GM18858 (cell line): ENCODE results near the gene TUBB2B.
A peak's percentile ranks its signal among the peaks of the same experiment; 100 is the strongest.
"Not testable (repeated sequence)": the region's sequence is repeated elsewhere in the genome, so short reads cannot be mapped to it uniquely, and the experiment has no call there.

Experiments used
- ATAC-seq: cut with Tn5 transposase; IDR thresholded peaks from one replicate; pipeline ENCODE4 v1.9.1; 2021; ENCODE audit not compliant: unreplicated experiment

TUBB2B gene

GRCh38 chr6:3258720-3259490 lies 31.5 kb upstream of the TUBB2B start, which contains the start of gene PSMG4:
PSMG4 (plus strand) TSS chr6:3258947; CDS start chr6:3259023, 76 bp downstream.
- ATAC-seq: peak; percentile 56

GRCh38 chr6:3258201-3258600 lies 30.7 kb upstream of the TUBB2B start:
- ATAC-seq: no peak

- ATAC-seq: no peak
Observed at GRCh38 chr6:3253597-3253961, 26.1 kb upstream of the TUBB2B start.

- no peak for ATAC-seq
Observed at GRCh38 chr6:3252861-3253596, 25.6 kb upstream of the TUBB2B start.

- no peak for ATAC-seq
Observed at GRCh38 chr6:3252369-3252768, 24.9 kb upstream of the TUBB2B start.

GRCh38 chr6:3251462-3252314 lies 24.2 kb upstream of the TUBB2B start:
- no peak for ATAC-seq

- no peak for ATAC-seq
Observed at GRCh38 chr6:3250231-3250675, 22.8 kb upstream of the TUBB2B start.

GRCh38 chr6:3249821-3250220 lies 22.4 kb upstream of the TUBB2B start:
- ATAC-seq: no peak

- ATAC-seq: no peak
Observed at GRCh38 chr6:3247255-3248146, 20.0 kb upstream of the TUBB2B start.

GRCh38 chr6:3245216-3245615 lies 17.8 kb upstream of the TUBB2B start:
- no peak for ATAC-seq

GRCh38 chr6:3244832-3245161 lies 17.3 kb upstream of the TUBB2B start:
- ATAC-seq: not testable (repeated sequence)

- ATAC-seq: no peak
Observed at GRCh38 chr6:3244003-3244831, 16.8 kb upstream of the TUBB2B start.

- ATAC-seq: no peak
Observed at GRCh38 chr6:3242768-3243167, 15.3 kb upstream of the TUBB2B start.

GRCh38 chr6:3241745-3242144 lies 14.3 kb upstream of the TUBB2B start:
- not testable (repeated sequence) for ATAC-seq

GRCh38 chr6:3240595-3240994 lies 13.1 kb upstream of the TUBB2B start:
- no peak for ATAC-seq

GRCh38 chr6:3239110-3239830 lies 11.8 kb upstream of the TUBB2B start:
- no peak for ATAC-seq

GRCh38 chr6:3237761-3238662 lies 10.6 kb upstream of the TUBB2B start:
- no peak for ATAC-seq

- no peak for ATAC-seq
Observed at GRCh38 chr6:3236005-3236404, 8.6 kb upstream of the TUBB2B start.
